Liver (tissue), 9 donors: ENCODE results near the gene PARP3. TPM values are rescaled to one million over a fixed set of nuclear protein-coding genes. Genes with fewer than 3 reads are reported as not detected.
A peak's percentile ranks its signal among the peaks of the same experiment; 100 is the strongest.

ENCODE experiments used
- DNase-seq: peaks from one replicate; pipeline ENCODE4 v3.0.0-alpha.2; 2017; ENCODE audit warnings: low spot score
- H3K27ac ChIP-seq, 2 donors: one replicate each; pipeline ENCODE4 v1.7.0; 2013; ENCODE audit warnings: inconsistent platforms in 2 of 2, low read length in 2 of 2, control low read depth in 1 of 2, low read depth in 1 of 2, mild to moderate bottlenecking in 1 of 2
- H3K27me3 ChIP-seq, 4 donors: one replicate each; pipeline versions ENCODE4 v1.6.1 to v1.7.0; 2013; ENCODE audit warnings: low read length in 3 of 4, inconsistent platforms in 1 of 4, mild to moderate bottlenecking in 1 of 4, moderate library complexity in 1 of 4; ENCODE audit not compliant: control insufficient read depth in 4 of 4, insufficient read depth in 4 of 4
- H3K36me3 ChIP-seq, 4 donors: one replicate each; pipeline versions ENCODE4 v1.6.1 to v1.7.0; 2013; ENCODE audit warnings: low read length in 3 of 4, mild to moderate bottlenecking in 3 of 4, low read depth in 1 of 4, moderate library complexity in 1 of 4; ENCODE audit not compliant: control insufficient read depth in 4 of 4, insufficient read depth in 3 of 4
- H3K4me1 ChIP-seq, 4 donors: one replicate each; pipeline versions ENCODE4 v1.6.1 to v1.7.0; 2013; ENCODE audit warnings: low read length in 3 of 4, mild to moderate bottlenecking in 3 of 4, moderate library complexity in 1 of 4; ENCODE audit not compliant: control insufficient read depth in 4 of 4, insufficient read depth in 4 of 4
- H3K4me3 ChIP-seq, 3 donors: one replicate each; pipeline versions ENCODE4 v1.6.1 to v1.7.0; 2013; ENCODE audit warnings: low read length in 3 of 3, control low read depth in 1 of 3, low read depth in 1 of 3, mild to moderate bottlenecking in 1 of 3
- H3K9ac ChIP-seq, 2 donors: one replicate each; pipeline ENCODE4 v1.7.0; 2013; ENCODE audit warnings: low read length in 2 of 2, mild to moderate bottlenecking in 2 of 2, moderate library complexity in 2 of 2, control low read depth in 1 of 2, low read depth in 1 of 2
- H3K9me3 ChIP-seq, 4 donors: one replicate each; pipeline versions ENCODE4 v1.6.1 to v1.7.0; 2013; ENCODE audit warnings: low read length in 3 of 4; ENCODE audit not compliant: control insufficient read depth in 4 of 4
- EGR1 ChIP-seq, 2 donors: IDR thresholded peaks; 2 replicates each; pipeline ENCODE4 v1.6.1; 2016 to 2018; ENCODE audit warnings: antibody characterized with exemption in 2 of 2, low read depth in 2 of 2
- FOXA2 ChIP-seq: IDR thresholded peaks from 2 replicates; pipeline ENCODE4 v1.6.1; 2016; ENCODE audit warnings: antibody characterized with exemption
- GABPA ChIP-seq, 2 donors: IDR thresholded peaks in 1 of 2; conservative IDR thresholded peaks in 1 of 2; 2 replicates each; pipeline ENCODE4 v1.6.1; 2016; ENCODE audit warnings: antibody characterized with exemption in 2 of 2, mild to moderate bottlenecking in 1 of 2, moderate library complexity in 1 of 2
- JUND ChIP-seq, 2 donors: IDR thresholded peaks; 2 replicates each; pipeline ENCODE4 v1.6.1; 2016; ENCODE audit warnings: antibody characterized with exemption in 2 of 2
- NR2F2 ChIP-seq: IDR thresholded peaks from 2 replicates; pipeline ENCODE4 v1.6.1; 2016; ENCODE audit warnings: antibody characterized with exemption
- RAD21 ChIP-seq, 2 donors: IDR thresholded peaks; 2 replicates each; pipeline ENCODE4 v1.6.1; 2016; ENCODE audit warnings: antibody characterized with exemption in 2 of 2, mild to moderate bottlenecking in 2 of 2
- WGBS: extraction: QIAGEN DNeasy Blood & Tissue Kit; methylation state at CpG from one replicate; pipeline ENCODE4 v1.1.7; 2013; 5-methylcytosine and 5-hydroxymethylcytosine counted together
- polyA plus RNA-seq, 2 donors: library from polyadenylated mRNA; stranded (reverse) in 1 of 2; unstranded in 1 of 2; fragments of 200-250 nt in 1 of 2; fragments of >200 nt in 1 of 2; fragmentation: Nextera tagmentation in 1 of 2; extraction: Ambion mirVana in 1 of 2; gene quantifications; one replicate each; pipeline versions ENCODE4 v1.2.1 to v1.2.3, GENCODE V29; 2013 to 2015
- total RNA-seq, 2 donors: library from RNA; depleted of rRNA; stranded (reverse); fragments of >200 nt; gene quantifications; one replicate each; pipeline ENCODE4 v1.2.3, GENCODE V29; 2014
- TF ChIP-seq, protein P1 (sequence below): fragments of 150-350 bp; IDR thresholded peaks from 2 replicates; pipeline ENCODE4 v1.5.1; 2017; ENCODE audit warnings: improper control_type of control experiment, low read depth, low read length; ENCODE audit not compliant: missing input control
- donor health status: healthy.
- donor health status: healthy.
- donor health status: healthy.
- donor health status: healthy.
- donor health status: healthy.

Gene PARP3
- total and polyA plus RNA-seq, 4 donors = 1.5 to 21.4 (median 12.7) TPM

GRCh38 chr3:51954105-51954504 lies 11.9 kb downstream of the PARP3 start (continued):
- TF ChIP-seq, protein P1, sequence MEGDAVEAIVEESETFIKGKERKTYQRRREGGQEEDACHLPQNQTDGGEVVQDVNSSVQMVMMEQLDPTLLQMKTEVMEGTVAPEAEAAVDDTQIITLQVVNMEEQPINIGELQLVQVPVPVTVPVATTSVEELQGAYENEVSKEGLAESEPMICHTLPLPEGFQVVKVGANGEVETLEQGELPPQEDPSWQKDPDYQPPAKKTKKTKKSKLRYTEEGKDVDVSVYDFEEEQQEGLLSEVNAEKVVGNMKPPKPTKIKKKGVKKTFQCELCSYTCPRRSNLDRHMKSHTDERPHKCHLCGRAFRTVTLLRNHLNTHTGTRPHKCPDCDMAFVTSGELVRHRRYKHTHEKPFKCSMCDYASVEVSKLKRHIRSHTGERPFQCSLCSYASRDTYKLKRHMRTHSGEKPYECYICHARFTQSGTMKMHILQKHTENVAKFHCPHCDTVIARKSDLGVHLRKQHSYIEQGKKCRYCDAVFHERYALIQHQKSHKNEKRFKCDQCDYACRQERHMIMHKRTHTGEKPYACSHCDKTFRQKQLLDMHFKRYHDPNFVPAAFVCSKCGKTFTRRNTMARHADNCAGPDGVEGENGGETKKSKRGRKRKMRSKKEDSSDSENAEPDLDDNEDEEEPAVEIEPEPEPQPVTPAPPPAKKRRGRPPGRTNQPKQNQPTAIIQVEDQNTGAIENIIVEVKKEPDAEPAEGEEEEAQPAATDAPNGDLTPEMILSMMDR = no peak
- TF ChIP-seq NR2F2 = no peak
- TF ChIP-seq FOXA2 = no peak
- TF ChIP-seq RAD21 (IDR thresholded peaks at IDR 0.05) = no peak
- TF ChIP-seq JUND (IDR thresholded peaks at IDR 0.05) = no peak
- TF ChIP-seq EGR1 (IDR thresholded peaks at IDR 0.05; ENCODE audit: low read depth in 2 of 2) = no peak

DNA sequence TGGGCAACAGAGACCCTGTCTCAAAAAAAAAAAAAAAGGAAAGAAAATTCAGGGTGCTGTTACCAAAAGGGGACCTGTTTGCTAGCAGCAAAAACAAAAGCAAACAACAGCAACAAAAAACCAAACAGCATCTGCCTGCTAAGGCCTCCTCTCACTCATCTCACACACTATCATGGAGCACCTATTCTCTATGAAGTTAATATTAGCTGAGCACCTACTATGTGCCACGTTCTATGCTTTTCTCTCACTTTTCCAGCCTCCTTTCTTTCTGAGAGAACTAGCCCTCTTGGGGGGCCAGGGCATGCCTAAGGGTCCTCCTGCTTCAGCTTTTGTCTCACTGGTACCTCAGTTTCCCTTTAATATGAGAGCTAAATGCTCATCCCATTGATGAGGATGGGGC lies 12.6 kb downstream of the PARP3 start:
- TF ChIP-seq, protein P1 = no peak
- no peak for TF ChIP-seq GABPA (IDR thresholded peaks at IDR 0.05 in 1 of 2, conservative IDR thresholded peaks at IDR 0.05 in 1 of 2)
- no peak overlapping the region for H3K4me3 ChIP-seq
- WGBS = 69% methylated on average over 1 of the region's 1 CpG

GRCh38 chr3:51955175-51955892 lies 13.2 kb downstream of the PARP3 start, which contains the start of gene GPR62:
TSS of gene GPR62 (plus strand) at chr3:51955381. CDS start at chr3:51955653, 272 bp downstream.
- no peak for TF ChIP-seq NR2F2
- 35% methylated on average over 33 of the region's 33 CpGs for WGBS
- Histone ChIP-seq H3K9me3 (no peaks in the 10 kb centered on the region), H3K36me3 (peaks cover 0 to 2% (median 0%) of the 10 kb centered on the region in 4 donors), H3K27ac (peak within 1 kb of the TSS; percentile 20 to 59), H3K9ac (peak within 1 kb of the TSS in 1 of 2 donors; percentile 21), H3K4me3 (peak within 1 kb of the TSS; percentile 6 to 45 (median 11)), H3K4me1 (peaks cover 11 to 35% (median 19%) of the 10 kb centered on the region in 4 donors), H3K27me3 (no peaks in the 10 kb centered on the region)
- no peak for DNase-seq

More for the DNA sequence above, 12.6 kb downstream of the PARP3 start:
- Histone ChIP-seq H3K9me3 (no peaks in the 10 kb centered on the region), H3K4me1 (peaks cover 11 to 34% (median 19%) of the 10 kb centered on the region in 4 donors), H3K36me3 (peaks cover 0 to 2% (median 0%) of the 10 kb centered on the region in 4 donors), H3K27me3 (no peaks in the 10 kb centered on the region), H3K9ac (no peak overlapping the region), H3K27ac (no peak overlapping the region)
- no peak for DNase-seq

GRCh38 chr3:51955893-51956770 lies 14.0 kb downstream of the PARP3 start:
- Histone ChIP-seq H3K9me3 (no peaks in the 10 kb centered on the region), H3K36me3 (peaks cover 0 to 2% (median 0%) of the 10 kb centered on the region in 4 donors), H3K4me1 (peaks cover 11 to 35% (median 19%) of the 10 kb centered on the region in 4 donors), H3K27ac (peak overlapping the region; percentile 20 to 59), H3K9ac (peak overlapping the region in 1 of 2 donors; percentile 21), H3K27me3 (no peaks in the 10 kb centered on the region), H3K4me3 (peak overlapping the region; percentile 6 to 45 (median 11))
- TF ChIP-seq, protein P1 = peak; percentile 46
- TF ChIP-seq RAD21 (IDR thresholded peaks at IDR 0.05) = no peak
- DNase-seq = no peak
- 6% methylated on average over 97 of the region's 97 CpGs for WGBS
